Astrocyte of the cerebellum (primary cell): ENCODE results near the gene HMGCL.
"Not testable (repeated sequence)": the region's sequence is repeated elsewhere in the genome, so short reads cannot be mapped to it uniquely, and the experiment has no call there.

Experiments used
- DNase-seq: peaks from one replicate; pipeline ENCODE4 v3.0.0-alpha.2; 2011; ENCODE audit warnings: low read depth
- H3K4me3 ChIP-seq: 2 replicates; pipeline ENCODE4 v1.5.1; 2011; ENCODE audit warnings: mild to moderate bottlenecking, low read depth, low read length, moderate library complexity
- CTCF ChIP-seq: IDR thresholded peaks from 2 replicates; pipeline ENCODE4 v1.5.1; 2012; ENCODE audit warnings: low read length, low read depth, moderate library complexity, mild to moderate bottlenecking; ENCODE audit errors: missing control alignments
- in situ Hi-C: cut with HindIII; loops from 2 replicates; pipeline ENCODE4 v1.10.0; 2017; ENCODE audit warnings: low sequenced_read_pairs

Gene HMGCL

GRCh38 chr1:23790696-23791515 is 34.3 kb downstream of the HMGCL start, which contains the start of gene LYPLA2:
TSS of gene LYPLA2 (plus strand) at chr1:23791145. CDS start at chr1:23792683, 1,538 bp downstream.
- DNase-seq: peak; percentile 71
- peak within 1 kb of the TSS; percentile 89 for H3K4me3 ChIP-seq
- TF ChIP-seq CTCF: no peak
- in situ Hi-C loops: no loop called here

GRCh38 chr1:23788695-23789094 is 36.5 kb downstream of the HMGCL start:
- TF ChIP-seq CTCF: no peak
- in situ Hi-C loops: loop anchor here (5.0 kb wide), 1 partner anchor 74 kb away; no protein-coding TSS in a partner anchor
- no peak for DNase-seq
- no peak overlapping the region for H3K4me3 ChIP-seq

DNA sequence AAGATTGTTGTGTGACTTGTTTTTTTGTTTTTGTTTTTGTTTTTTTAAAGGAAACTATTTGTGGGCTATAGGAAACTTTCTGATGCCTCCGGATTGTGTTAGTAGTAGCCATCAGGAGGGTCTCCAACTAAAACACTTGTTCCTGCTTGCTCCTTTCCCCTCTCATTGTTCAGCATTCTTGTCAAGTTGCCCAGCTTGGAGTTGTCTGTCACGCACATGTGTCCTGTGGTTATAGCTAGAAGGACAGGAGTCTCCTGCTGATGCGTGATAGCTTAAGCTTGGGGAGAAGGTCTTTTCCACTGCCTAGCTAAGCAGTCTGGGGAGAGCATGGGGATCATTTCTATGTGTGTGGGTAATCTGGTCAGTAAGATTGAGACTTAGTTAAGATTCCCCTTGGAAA is 37.5 kb downstream of the HMGCL start:
- DNase-seq: no peak
- in situ Hi-C loops: loop anchor here (5.0 kb wide), 1 partner anchor 75 kb away; no protein-coding TSS in a partner anchor
- no peak overlapping the region for H3K4me3 ChIP-seq
- no peak for TF ChIP-seq CTCF

- in situ Hi-C loops: loop anchor here (5.0 kb wide), 1 partner anchor 77 kb away; no protein-coding TSS in a partner anchor
- DNase-seq: no peak
- no peak overlapping the region for H3K4me3 ChIP-seq
- no peak for TF ChIP-seq CTCF
Measured at GRCh38 chr1:23784846-23785245, 40.4 kb downstream of the HMGCL start.

- in situ Hi-C loops, DNase-seq: not testable (repeated sequence)
Measured at GRCh38 chr1:23783141-23783540, 42.1 kb downstream of the HMGCL start.

DNA sequence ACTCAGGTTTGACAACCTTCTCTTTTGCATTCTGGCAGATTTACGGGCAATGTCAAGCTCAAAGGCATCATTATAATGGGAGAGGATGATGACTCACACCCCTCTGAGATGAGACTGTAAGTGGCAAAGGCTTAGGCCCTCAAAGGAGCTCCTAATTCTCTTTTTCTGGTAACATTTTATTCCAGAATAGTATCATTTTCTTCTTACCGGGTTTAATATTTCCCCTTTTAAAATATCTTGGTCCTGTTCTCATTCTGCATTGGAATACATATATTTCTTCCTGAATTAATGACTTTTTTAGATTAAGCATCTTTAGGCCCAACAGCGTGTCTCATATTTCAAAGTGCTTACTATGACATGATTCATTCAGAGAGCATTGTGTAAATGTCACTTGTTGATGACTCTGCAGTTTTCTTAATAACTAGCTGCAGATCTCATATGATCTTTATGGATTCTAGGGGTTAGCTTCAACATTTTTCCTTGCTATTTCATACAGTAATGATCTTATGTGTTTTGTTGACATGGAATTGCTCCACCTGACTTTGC is 45.3 kb downstream of the HMGCL start:
- peak overlapping the region; percentile 67 for H3K4me3 ChIP-seq
- no peak for DNase-seq
- in situ Hi-C loops: no loop called here
- TF ChIP-seq CTCF: no peak

More at GRCh38 chr1:23783141-23783540, 42.1 kb downstream of the HMGCL start:
- H3K4me3 ChIP-seq: not testable (repeated sequence)
